MG63 (cell line): ENCODE data around the gene PLCL1. TPM values are rescaled to one million over a fixed set of nuclear protein-coding genes. Genes with fewer than 3 reads are reported as not detected.

Experiments
- DNase-seq: peaks from one replicate; pipeline ENCODE4 v3.0.0-alpha.2; 2020
- H3K27me3 ChIP-seq: fragments of 250-450 bp; sonication (Bioruptor Pico); 2 replicates; pipeline ENCODE4 v1.5.1; 2020; ENCODE audit warnings: mild to moderate bottlenecking, moderate library complexity
- H3K36me3 ChIP-seq: fragments of 250-450 bp; sonication (Bioruptor Pico); 2 replicates; pipeline ENCODE4 v1.5.1; 2020; ENCODE audit warnings: mild to moderate bottlenecking, moderate library complexity
- H3K4me3 ChIP-seq: fragments of 250-450 bp; sonication (Bioruptor Pico); 2 replicates; pipeline ENCODE4 v1.5.1; 2020; ENCODE audit warnings: mild to moderate bottlenecking, moderate library complexity
- H3K9me3 ChIP-seq: fragments of 250-450 bp; sonication (Bioruptor Pico); 2 replicates; pipeline ENCODE4 v1.5.1; 2020; ENCODE audit warnings: mild to moderate bottlenecking, moderate library complexity
- total RNA-seq: library from RNA; depleted of rRNA; stranded (reverse); fragments of >200 nt; shearing (Covaris generic); gene quantifications from 2 replicates; pipeline ENCODE4 v1.2.3, GENCODE V29; 2014; ENCODE audit warnings: low replicate concordance

The PLCL1 gene
- total RNA-seq, 1 experiment from 2014 or later: not detected

DNA sequence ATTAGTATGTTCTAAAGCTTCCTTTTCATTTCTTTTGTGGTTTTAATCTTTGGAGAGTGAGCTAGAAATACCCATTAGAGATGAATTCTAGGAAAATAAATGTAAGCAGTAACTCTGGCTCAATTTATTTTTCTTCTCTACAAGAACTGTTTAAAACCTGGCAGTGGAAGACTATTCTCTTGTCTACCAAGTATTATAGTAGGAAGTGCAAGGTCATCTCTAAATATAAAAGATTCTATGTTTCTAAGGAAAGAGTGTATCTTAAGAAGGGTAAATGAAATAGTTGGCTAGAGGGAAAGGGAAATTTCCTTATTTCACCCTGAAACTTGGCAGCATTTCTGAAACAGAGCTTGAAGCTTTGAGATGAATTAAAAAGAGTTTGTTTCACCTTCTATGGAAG, 35.5 kb downstream of the PLCL1 start:
- Histone ChIP-seq H3K4me3 (no peak overlapping the region), H3K9me3 (no peaks in the 10 kb centered on the region), H3K36me3 (no peaks in the 10 kb centered on the region), H3K27me3 (no peaks in the 10 kb centered on the region)
- no peak for DNase-seq

DNA sequence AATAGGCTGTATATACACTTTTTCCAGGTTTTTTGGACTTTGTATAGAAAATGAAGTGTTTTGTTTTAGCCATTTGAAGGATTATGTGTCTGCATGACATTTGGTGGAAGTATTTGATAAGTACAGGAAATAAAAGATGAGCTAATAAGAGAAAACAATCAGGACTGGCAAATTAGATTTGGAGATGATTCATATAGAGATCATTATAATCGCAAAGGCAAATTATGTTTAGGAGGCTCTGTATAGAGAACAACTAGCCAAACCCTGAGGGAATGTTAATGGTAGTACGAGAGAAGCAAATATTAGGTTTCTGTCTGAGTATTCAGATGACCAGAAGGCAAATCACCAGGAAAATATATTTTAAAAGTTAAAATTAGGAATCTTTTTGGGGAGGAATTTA, 41.7 kb downstream of the PLCL1 start:
- no peaks in the 10 kb centered on the region for H3K36me3 ChIP-seq
- DNase-seq: no peak
- H3K27me3 ChIP-seq: no peaks in the 10 kb centered on the region
- H3K9me3 ChIP-seq: no peaks in the 10 kb centered on the region
- no peak overlapping the region for H3K4me3 ChIP-seq

DNA sequence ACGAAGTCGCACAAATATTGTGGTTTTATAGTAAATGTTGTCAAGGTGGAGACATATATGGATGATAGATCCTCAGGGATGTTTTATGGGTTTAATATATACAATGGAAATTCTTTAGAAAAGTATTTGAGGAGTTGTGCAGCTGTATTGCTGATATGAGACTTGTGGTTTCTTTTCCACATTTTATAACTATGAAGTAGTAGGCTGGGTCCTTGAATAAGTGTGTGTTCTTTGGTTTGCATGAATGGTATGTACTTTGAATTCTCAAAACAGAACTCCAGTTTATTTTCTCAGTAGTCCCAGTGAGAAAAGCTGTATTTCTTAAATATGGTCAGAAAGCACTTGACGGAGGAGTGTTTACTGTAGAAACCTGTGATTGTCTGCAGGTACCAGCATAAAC, 42.4 kb downstream of the PLCL1 start:
- no peak for DNase-seq
- no peaks in the 10 kb centered on the region for H3K27me3 ChIP-seq
- H3K9me3 ChIP-seq: no peaks in the 10 kb centered on the region
- H3K36me3 ChIP-seq: no peaks in the 10 kb centered on the region
- H3K4me3 ChIP-seq: no peak overlapping the region

DNA sequence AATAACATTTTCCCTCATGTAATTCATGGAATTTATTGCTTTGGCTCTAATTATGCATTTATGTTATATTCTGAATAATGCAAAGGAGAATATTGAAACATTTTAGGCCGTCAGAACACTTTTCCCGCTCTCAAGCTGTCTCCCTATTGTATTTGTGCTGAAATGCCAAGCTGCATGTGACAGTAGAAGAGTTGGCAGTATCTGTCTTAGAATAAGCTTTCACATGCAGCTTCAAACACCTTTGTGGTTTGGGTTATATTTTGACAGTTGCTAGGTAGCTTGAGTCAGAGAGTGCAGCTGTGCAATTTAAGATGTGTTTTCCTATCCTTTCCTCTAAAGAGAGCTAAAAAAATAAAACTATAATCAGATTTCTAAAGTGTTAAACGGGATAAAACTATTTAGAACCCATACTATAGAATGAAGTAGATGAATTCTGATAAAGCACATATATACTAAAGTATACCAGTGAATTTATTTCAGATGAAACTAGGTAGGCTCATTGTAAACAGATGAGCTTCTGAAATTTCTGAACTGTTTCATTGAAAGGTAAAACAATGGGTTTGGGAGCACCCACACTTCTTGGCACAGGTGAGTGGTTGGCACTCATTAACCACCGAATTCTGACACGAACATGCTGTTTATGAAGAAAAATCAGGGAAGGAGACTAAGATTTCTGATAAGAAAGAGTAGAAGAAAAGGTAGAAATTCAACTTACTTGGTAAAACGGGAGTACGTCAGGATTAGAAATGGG, 43.4 kb downstream of the PLCL1 start:
- no peaks in the 10 kb centered on the region for H3K36me3 ChIP-seq
- H3K27me3 ChIP-seq: no peaks in the 10 kb centered on the region
- no peak for DNase-seq
- H3K4me3 ChIP-seq: no peak overlapping the region
- no peaks in the 10 kb centered on the region for H3K9me3 ChIP-seq

DNA sequence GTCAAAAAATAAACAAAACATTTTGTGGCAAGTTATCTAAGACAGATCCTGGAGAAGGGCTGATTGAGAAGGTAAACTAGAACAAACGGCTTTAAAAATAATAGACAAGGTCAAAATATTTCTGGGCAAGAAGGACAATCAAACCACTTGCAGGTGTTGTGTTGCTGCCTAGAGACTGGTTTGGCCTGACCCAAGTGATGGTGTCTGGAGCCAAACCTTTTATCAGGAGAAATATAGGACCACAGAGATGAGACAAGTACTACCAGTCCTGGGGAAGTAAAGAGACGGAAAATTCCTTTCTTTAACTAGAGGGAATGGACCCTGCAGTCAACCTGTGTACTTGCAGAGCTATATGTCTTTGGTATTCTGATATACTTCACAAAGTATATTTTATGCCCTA, 44.2 kb downstream of the PLCL1 start:
- Histone ChIP-seq H3K27me3 (no peaks in the 10 kb centered on the region), H3K9me3 (no peaks in the 10 kb centered on the region), H3K36me3 (no peaks in the 10 kb centered on the region), H3K4me3 (no peak overlapping the region)
- DNase-seq: no peak

DNA sequence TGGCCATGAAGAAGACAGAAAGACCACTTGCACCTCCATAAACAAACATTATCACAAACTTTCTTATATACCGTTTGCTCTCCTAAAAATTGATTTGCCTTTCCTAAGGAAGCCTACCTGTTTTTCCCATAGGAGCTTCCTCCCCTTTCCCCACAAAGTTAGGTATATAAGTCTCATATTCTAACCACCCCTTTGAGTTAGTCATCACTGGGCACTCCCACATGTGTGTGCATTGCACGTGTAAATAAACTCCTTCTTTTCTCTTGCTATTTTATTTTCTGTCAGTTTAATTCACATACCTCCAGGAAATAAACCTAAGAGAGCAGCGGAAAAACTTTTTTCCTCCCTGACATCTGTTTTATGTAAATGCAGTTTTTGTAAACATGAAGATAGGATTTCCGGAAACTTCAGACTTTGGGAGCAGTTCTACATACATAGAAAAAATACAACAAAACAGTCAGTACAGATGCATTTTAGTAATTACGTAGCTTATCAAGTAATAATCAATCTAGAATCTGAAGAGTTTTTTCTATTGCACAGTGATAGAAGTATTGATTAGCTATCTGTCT, 46.6 kb downstream of the PLCL1 start:
- no peaks in the 10 kb centered on the region for H3K27me3 ChIP-seq
- DNase-seq: no peak
- H3K4me3 ChIP-seq: no peak overlapping the region
- no peaks in the 10 kb centered on the region for H3K36me3 ChIP-seq
- H3K9me3 ChIP-seq: no peaks in the 10 kb centered on the region

DNA sequence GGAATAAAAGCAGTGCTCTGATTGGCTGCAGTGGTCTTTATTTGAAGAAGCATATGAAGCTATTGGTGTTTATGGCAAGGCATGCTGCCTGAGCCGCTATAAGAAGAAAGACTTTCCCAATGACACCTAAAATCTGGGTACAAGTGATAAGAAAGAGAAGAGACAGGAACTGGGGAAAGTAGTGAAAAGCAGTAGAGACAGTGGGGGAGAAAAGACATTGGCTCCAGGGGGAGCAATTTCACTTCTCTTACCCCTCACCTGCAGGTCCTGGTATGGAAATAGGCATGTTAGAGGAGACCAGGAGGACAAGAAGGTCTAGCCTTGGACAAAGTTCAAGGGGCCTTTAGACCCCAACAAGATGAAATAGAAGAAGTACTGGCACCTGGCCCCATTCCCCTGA, 47.1 kb downstream of the PLCL1 start:
- Histone ChIP-seq H3K9me3 (no peaks in the 10 kb centered on the region), H3K27me3 (no peaks in the 10 kb centered on the region), H3K4me3 (no peak overlapping the region), H3K36me3 (no peaks in the 10 kb centered on the region)
- DNase-seq: no peak

DNA sequence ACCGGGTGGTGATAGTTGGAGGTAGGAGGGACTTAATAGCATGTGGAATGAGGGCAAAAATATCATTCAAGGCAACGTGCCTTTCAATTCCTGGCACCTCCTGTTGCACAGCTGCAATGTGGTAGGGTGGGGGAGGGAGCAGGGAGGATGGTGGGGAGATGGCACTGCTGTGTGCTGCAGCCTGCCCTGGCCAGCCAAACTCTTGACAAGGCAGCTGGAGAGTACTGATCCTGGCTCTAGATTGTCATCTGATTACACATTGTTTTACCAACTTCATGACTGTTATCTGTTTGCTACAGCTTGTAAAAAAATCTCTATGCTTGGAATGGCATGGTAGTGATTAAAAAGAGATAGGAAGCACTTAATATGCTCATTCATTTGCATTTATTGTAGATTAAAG, 47.7 kb downstream of the PLCL1 start:
- no peaks in the 10 kb centered on the region for H3K36me3 ChIP-seq
- no peaks in the 10 kb centered on the region for H3K9me3 ChIP-seq
- H3K4me3 ChIP-seq: no peak overlapping the region
- no peaks in the 10 kb centered on the region for H3K27me3 ChIP-seq
- DNase-seq: no peak

DNA sequence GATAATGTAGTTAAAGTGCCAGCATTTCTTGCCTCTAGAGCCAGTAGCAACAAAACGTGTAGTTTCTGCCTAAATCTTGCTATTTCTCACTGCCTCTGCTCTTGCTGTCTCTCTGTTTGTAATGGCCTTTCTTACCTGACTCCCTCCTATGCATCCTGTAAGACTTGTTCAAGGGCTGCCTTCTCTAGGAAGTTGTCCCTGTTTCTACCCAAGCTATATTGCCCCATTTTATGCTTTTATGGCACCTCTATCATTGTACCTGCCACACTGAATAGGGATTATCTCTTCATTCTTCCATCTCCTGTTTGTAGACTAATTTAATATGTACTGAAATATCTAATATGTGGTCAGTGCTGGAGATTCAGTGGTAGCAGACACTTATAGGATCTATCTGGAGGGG, 49.2 kb downstream of the PLCL1 start:
- no peak for DNase-seq
- Histone ChIP-seq H3K27me3 (no peaks in the 10 kb centered on the region), H3K9me3 (no peaks in the 10 kb centered on the region), H3K36me3 (no peaks in the 10 kb centered on the region), H3K4me3 (no peak overlapping the region)

DNA sequence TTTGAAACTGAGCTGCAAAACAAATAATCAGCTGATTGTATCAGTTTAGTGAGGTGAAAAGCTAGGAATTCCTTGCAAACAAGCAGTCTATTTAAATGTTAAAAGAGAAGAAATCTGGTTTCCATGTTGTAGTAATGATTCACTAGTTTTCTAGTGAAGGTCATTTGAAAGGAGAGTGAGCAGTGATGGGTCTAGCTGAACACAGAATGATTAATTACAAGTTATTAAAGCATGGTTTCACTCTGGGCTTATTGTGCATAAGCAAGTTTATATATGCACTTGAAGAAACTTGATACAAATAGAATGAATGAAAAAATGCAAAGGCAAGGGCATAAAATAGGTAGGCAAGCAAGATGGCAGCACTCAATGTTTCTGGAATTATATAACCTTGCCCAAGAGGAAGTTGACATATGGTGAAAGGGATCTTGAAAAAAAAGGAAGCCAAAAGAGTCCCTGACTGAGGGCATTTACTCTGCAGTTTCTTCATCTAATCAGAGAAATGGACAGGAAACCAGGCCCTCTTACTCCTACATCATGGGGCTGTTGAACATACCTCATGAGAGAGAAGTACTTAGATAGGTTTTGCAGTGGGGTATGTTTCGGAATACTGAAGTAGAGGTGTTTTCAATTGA, 53.2 kb downstream of the PLCL1 start:
- H3K4me3 ChIP-seq: no peak overlapping the region
- no peaks in the 10 kb centered on the region for H3K36me3 ChIP-seq
- H3K27me3 ChIP-seq: no peaks in the 10 kb centered on the region
- DNase-seq: no peak
- no peaks in the 10 kb centered on the region for H3K9me3 ChIP-seq

DNA sequence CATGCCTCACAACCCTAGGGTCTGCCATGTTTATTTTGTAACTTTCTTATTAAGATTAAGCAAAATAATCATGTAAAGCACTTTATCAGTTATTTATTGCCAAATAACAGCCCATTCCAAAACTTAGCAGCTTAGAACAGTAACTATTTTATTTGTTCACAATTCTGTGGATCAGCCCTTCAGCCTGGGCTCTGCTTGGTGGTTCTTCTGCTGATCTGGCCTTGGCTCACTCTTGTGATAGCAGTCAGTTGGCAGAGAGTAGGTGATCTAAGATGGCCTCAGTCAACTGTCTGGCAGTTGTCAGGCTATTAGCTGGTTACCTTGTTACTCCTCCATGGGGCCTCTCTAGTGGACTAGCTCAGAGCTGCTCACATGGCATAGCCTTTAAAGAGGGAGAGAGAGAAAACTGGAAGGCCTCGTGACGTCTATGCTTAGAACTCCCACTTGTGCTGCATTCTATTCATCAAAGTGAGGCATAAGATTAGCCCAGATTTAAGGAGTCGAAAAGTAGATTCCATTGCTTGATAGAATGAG, 54.3 kb downstream of the PLCL1 start:
- Histone ChIP-seq H3K4me3 (no peak overlapping the region), H3K9me3 (no peaks in the 10 kb centered on the region), H3K36me3 (no peaks in the 10 kb centered on the region), H3K27me3 (no peaks in the 10 kb centered on the region)
- no peak for DNase-seq

DNA sequence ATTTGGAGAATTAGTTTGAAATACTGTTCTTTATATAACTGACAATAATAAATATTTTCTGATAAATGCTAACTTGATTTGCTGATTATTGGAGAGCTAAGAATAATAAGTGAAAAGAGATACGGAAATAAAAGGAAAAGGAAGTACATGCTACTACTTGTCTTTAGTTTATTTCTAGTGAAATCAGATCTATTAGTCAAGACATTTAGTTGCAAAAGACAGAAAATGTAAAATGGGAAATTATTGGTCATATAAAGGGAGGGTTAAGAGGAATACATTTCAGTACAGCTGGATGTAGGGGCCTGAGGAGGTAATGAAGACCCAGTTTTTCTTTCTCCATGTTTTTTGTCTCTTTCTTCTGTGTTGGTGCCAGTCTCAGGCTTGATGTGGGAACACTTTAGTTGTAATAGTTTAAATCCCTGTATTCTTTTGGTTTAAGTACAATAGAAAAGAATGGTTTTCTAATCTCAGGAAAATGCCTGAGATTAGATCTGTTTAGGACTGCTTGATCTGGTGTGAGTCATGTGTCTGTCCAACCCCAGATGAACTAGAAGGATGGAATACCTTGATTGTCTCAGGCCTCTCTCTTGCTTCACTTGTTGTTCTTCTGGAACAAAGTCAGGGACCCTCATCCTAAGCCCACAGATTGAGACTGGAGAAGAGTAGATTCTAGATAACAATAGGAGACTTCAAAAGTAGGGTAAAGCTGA, 58.0 kb downstream of the PLCL1 start:
- no peak for DNase-seq
- H3K36me3 ChIP-seq: no peaks in the 10 kb centered on the region

DNA sequence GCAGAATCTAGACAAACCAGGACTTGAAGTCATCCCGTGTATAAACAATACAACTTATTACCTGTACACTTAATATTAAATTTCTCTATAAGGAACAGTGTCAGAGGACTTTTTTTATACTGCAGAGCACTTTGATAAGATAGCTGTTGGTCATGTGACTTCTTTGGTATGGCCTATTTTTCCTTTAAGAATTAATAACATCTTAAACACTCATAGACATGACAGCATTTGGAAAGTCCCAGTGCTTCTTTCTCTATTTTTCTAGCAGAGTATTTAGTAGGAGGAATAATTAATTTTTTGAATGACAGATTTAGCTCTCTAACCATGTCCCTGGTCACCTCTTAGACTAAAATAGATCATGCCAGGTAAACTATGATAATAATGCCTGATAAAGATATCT, 59.4 kb downstream of the PLCL1 start:
- no peak for DNase-seq
- no peaks in the 10 kb centered on the region for H3K36me3 ChIP-seq

More for the DNA sequence above, 58.0 kb downstream of the PLCL1 start:
- no peaks in the 10 kb centered on the region for H3K27me3 ChIP-seq
- no peaks in the 10 kb centered on the region for H3K9me3 ChIP-seq
- no peak overlapping the region for H3K4me3 ChIP-seq

DNA sequence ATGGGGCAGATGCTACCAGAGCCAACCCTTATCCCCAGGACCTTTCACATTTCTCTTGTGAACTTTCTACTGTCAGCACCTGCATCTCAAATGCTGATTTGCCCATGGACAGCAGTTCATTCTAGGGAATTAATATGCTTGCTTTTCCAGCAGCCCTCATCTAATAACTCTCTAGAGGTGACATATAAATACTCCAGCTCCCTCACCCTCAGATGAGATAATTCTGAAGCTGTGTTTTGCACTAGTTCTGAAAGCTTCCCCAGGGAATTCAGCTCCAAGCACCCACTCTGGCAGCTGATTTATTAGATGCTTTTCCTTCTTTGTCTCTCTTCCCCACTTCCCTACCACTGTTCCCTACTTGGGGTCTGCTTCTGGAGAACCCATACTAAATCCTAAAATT, 62.1 kb downstream of the PLCL1 start:
- Histone ChIP-seq H3K9me3 (no peaks in the 10 kb centered on the region), H3K4me3 (no peak overlapping the region), H3K27me3 (no peaks in the 10 kb centered on the region), H3K36me3 (no peaks in the 10 kb centered on the region)
- DNase-seq: no peak

More for the DNA sequence above, 59.4 kb downstream of the PLCL1 start:
- no peak overlapping the region for H3K4me3 ChIP-seq
- H3K9me3 ChIP-seq: no peaks in the 10 kb centered on the region
- no peaks in the 10 kb centered on the region for H3K27me3 ChIP-seq

DNA sequence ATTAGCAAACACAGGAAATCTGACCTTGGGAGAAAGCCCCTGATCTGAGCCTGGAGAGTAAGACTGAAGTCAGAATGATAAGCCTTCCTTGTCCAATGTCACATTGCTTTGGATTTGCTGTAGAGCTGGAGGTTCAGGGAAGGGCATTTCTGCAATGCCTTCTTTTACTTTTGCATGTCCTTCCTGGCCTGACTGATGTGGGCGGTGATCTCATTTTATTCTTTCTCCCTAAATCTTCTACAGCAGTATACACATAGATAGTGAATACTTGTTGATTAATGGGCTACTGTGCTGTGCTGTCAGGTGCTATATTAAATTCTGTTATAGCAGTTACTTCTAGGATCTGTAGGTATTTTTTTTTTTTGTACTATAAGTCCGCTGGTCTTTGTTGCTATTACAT, 62.6 kb downstream of the PLCL1 start:
- Histone ChIP-seq H3K4me3 (no peak overlapping the region), H3K9me3 (no peaks in the 10 kb centered on the region), H3K36me3 (no peaks in the 10 kb centered on the region), H3K27me3 (no peaks in the 10 kb centered on the region)
- no peak for DNase-seq

DNA sequence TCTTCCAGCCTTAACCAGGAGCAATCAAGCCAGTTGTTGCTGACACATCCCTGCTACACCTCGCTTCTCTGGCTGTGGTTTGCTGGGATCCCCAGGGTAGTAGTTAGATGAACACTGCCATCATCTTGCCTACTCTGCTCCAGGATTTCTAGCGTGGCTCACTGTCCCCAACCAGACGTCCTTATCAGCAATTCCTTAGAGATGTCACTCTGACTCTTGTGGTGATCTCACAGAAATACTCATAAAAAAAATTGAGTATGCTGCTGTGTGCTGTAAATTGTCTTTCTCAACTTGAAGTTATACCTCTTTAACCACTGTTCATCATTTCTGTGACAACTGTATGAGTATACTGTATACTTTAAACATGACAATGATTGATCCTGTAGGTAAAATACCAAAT, 63.2 kb downstream of the PLCL1 start:
- Histone ChIP-seq H3K9me3 (no peaks in the 10 kb centered on the region), H3K36me3 (no peaks in the 10 kb centered on the region), H3K27me3 (no peaks in the 10 kb centered on the region), H3K4me3 (no peak overlapping the region)
- no peak for DNase-seq

DNA sequence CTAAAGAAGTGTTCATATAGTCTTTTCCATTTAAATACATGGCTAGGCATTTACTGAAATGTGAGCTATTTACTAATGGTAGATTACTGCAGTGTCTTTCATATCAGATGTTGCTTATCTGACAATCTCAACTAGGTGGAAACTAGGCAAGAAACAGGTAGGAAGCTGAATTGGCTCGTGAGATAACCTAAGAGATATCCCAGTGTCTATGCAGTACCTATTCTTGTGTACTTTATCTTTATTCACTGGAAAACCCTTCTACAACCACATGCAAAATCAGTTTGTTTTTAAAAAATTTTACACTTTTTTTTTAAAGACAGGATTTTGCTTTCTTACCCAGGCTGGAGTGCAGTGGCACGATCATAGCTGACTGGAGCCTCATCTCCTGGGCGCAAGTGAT, 63.8 kb downstream of the PLCL1 start:
- Histone ChIP-seq H3K4me3 (no peak overlapping the region), H3K36me3 (no peaks in the 10 kb centered on the region), H3K27me3 (no peaks in the 10 kb centered on the region), H3K9me3 (no peaks in the 10 kb centered on the region)
- no peak for DNase-seq
